K562 (cell line): ENCODE data around the gene KAT6B. TPM values are rescaled to one million over a fixed set of nuclear protein-coding genes. Genes with fewer than 3 reads are reported as not detected.

Experiments
- ARID1B ChIP-seq: fragments of 450-650 bp; IDR thresholded peaks from 2 replicates; pipeline ENCODE4 v1.6.1; 2016; ENCODE audit warnings: antibody characterized with exemption, mild to moderate bottlenecking, inconsistent platforms
- CBFA2T2 ChIP-seq: fragments of 450-650 bp; conservative IDR thresholded peaks from 2 replicates; pipeline ENCODE4 v1.6.1; 2017; ENCODE audit warnings: mild to moderate bottlenecking
- EP300 ChIP-seq: IDR thresholded peaks from 2 replicates; pipeline ENCODE4 v1.6.1; 2012; ENCODE audit warnings: low read length, improper control_type of control experiment
- ESRRA ChIP-seq: fragments of 450-650 bp; IDR thresholded peaks from 2 replicates; pipeline ENCODE4 v1.6.1; 2014; ENCODE audit warnings: low read depth, mild to moderate bottlenecking, moderate library complexity, borderline replicate concordance
- ETV5 ChIP-seq: sonication (generic); formaldehyde crosslinking; IDR thresholded peaks from 2 replicates; pipeline ENCODE4 v1.4.0; 2020; ENCODE audit warnings: low read depth, mild to moderate bottlenecking, missing genetic modification reagents
- FOXM1 ChIP-seq, 2 experiments: fragments of 450-650 bp in 1 of 2; sonication (generic) in 1 of 2; formaldehyde crosslinking in 1 of 2; IDR thresholded peaks; 2 replicates each; pipeline versions ENCODE4 v1.6.1 to v1.9.0; 2017 to 2022; ENCODE audit warnings: low read depth in 2 of 2, mild to moderate bottlenecking in 2 of 2, missing genetic modification reagents in 1 of 2, moderate library complexity in 1 of 2
- HDAC6 ChIP-seq: IDR thresholded peaks from 2 replicates; pipeline ENCODE4 v1.6.1; 2012; ENCODE audit warnings: low read depth, mild to moderate bottlenecking, control low read depth, inconsistent platforms, low read length, moderate library complexity
- MAZ ChIP-seq, 2 experiments: fragments of 450-650 bp in 1 of 2; sonication (generic) in 1 of 2; formaldehyde crosslinking; IDR thresholded peaks in 1 of 2; conservative IDR thresholded peaks in 1 of 2; 2 replicates each; pipeline versions ENCODE4 v1.4.0 to v1.5.0; 2020; ENCODE audit warnings: mild to moderate bottlenecking in 1 of 2, missing genetic modification reagents in 1 of 2
- MCM2 ChIP-seq: fragments of 450-650 bp; IDR thresholded peaks from 2 replicates; pipeline ENCODE4 v1.6.1; 2017; ENCODE audit warnings: low read depth, mild to moderate bottlenecking
- MEF2A ChIP-seq: IDR thresholded peaks from 2 replicates; pipeline ENCODE4 v1.6.1; 2011; ENCODE audit warnings: low read depth, mild to moderate bottlenecking, low read length, moderate library complexity; ENCODE audit not compliant: control insufficient read depth
- PHB ChIP-seq: fragments of 250-450 bp; sonication (Bioruptor Pico); IDR thresholded peaks from 2 replicates; pipeline ENCODE4 v1.5.0; 2021
- SIN3B ChIP-seq: fragments of 450-650 bp; IDR thresholded peaks from 2 replicates; pipeline ENCODE4 v1.6.1; 2017; ENCODE audit warnings: low read depth, mild to moderate bottlenecking, moderate library complexity
- ZFP30 ChIP-seq: fragments of 250-450 bp; sonication (Bioruptor Pico); IDR thresholded peaks from 2 replicates; pipeline ENCODE4 v1.8.0; 2022; ENCODE audit warnings: moderate library complexity, mild to moderate bottlenecking, inconsistent platforms, borderline replicate concordance
- ZNF124 ChIP-seq: sonication (generic); formaldehyde crosslinking; IDR thresholded peaks from 2 replicates; pipeline ENCODE4 v1.8.1; 2022; ENCODE audit warnings: missing genetic modification reagents
- polyA plus RNA-seq, 8 experiments: library from polyadenylated mRNA; depleted of rRNA in 4 of 8; stranded (reverse) in 5 of 8; unstranded in 3 of 8; fragments of >200 nt; fragmentation: Nextera tagmentation in 2 of 8; fragmentation: Illumina TruSeq in 1 of 8; extraction: Ambion mirVana in 2 of 8; extraction: Trizol in 1 of 8; gene quantifications; 2 replicates each; pipeline versions ENCODE4 v1.2.1 to v1.2.3, GENCODE V29; 2011 to 2014; ENCODE audit warnings: inconsistent platforms in 1 of 8, missing spikeins in 1 of 8
- total RNA-seq, 7 experiments: library from RNA; depleted of rRNA in 6 of 7; stranded (reverse); fragments of >200 nt in 6 of 7; fragmentation: Illumina TruSeq in 2 of 7; extraction: Trizol in 2 of 7; gene quantifications; 2 replicates each; pipeline versions ENCODE4 v1.2.1 to v1.2.3, GENCODE V29; 2011 to 2021; ENCODE audit warnings: low replicate concordance in 1 of 7
- TF ChIP-seq, protein P1 (sequence below), 2 experiments: fragments of 450-650 bp; formaldehyde crosslinking in 1 of 2; IDR thresholded peaks; 2 replicates each; pipeline versions ENCODE4 v1.4.0 to v1.6.1; 2014 to 2020; ENCODE audit warnings: mild to moderate bottlenecking in 2 of 2, borderline replicate concordance in 1 of 2, low read depth in 1 of 2
- TF ChIP-seq, protein P2 (sequence below): sonication (generic); IDR thresholded peaks from 2 replicates; pipeline ENCODE4 v1.6.1; 2016

The KAT6B gene
- total and polyA plus RNA-seq, 9 of the 15 experiments (the other 6 are each of a cell fraction or from before 2014, with no cell fraction given) = 1.4 to 9.2 (median 6.8) TPM

GRCh38 chr10:74822521-74823089, 3.8 kb upstream of the KAT6B start (continued):
- TF ChIP-seq, protein P1, sequence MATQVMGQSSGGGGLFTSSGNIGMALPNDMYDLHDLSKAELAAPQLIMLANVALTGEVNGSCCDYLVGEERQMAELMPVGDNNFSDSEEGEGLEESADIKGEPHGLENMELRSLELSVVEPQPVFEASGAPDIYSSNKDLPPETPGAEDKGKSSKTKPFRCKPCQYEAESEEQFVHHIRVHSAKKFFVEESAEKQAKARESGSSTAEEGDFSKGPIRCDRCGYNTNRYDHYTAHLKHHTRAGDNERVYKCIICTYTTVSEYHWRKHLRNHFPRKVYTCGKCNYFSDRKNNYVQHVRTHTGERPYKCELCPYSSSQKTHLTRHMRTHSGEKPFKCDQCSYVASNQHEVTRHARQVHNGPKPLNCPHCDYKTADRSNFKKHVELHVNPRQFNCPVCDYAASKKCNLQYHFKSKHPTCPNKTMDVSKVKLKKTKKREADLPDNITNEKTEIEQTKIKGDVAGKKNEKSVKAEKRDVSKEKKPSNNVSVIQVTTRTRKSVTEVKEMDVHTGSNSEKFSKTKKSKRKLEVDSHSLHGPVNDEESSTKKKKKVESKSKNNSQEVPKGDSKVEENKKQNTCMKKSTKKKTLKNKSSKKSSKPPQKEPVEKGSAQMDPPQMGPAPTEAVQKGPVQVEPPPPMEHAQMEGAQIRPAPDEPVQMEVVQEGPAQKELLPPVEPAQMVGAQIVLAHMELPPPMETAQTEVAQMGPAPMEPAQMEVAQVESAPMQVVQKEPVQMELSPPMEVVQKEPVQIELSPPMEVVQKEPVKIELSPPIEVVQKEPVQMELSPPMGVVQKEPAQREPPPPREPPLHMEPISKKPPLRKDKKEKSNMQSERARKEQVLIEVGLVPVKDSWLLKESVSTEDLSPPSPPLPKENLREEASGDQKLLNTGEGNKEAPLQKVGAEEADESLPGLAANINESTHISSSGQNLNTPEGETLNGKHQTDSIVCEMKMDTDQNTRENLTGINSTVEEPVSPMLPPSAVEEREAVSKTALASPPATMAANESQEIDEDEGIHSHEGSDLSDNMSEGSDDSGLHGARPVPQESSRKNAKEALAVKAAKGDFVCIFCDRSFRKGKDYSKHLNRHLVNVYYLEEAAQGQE (IDR thresholded peaks at IDR 0.05; ENCODE audit: borderline replicate concordance) = no peak
- TF ChIP-seq, protein P1 (CRISPR knock-in tag; IDR thresholded peaks at IDR 0.05; ENCODE audit: low read depth) = no peak
- TF ChIP-seq MCM2 = no peak
- no peak for TF ChIP-seq SIN3B
- TF ChIP-seq ETV5 (CRISPR knock-in tag) = no peak
- peak; percentile 73 for TF ChIP-seq ARID1B
- TF ChIP-seq MAZ (CRISPR knock-in tag; conservative IDR thresholded peaks at IDR 0.05 in 1 of 2, IDR thresholded peaks at IDR 0.05 in 1 of 2) = no peak
- 0 out of 2 replicates have a peak, but pooled peaks have one; percentile 55 for TF ChIP-seq MEF2A
- TF ChIP-seq ZNF124 = no peak
- TF ChIP-seq, protein P2, sequence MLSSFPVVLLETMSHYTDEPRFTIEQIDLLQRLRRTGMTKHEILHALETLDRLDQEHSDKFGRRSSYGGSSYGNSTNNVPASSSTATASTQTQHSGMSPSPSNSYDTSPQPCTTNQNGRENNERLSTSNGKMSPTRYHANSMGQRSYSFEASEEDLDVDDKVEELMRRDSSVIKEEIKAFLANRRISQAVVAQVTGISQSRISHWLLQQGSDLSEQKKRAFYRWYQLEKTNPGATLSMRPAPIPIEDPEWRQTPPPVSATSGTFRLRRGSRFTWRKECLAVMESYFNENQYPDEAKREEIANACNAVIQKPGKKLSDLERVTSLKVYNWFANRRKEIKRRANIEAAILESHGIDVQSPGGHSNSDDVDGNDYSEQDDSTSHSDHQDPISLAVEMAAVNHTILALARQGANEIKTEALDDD = peak; percentile 95
- TF ChIP-seq PHB (CRISPR knock-in tag) = no peak
- no peak for TF ChIP-seq EP300
- 0 out of 2 replicates have a peak, but pooled peaks have one; percentile 15 for TF ChIP-seq FOXM1 (IDR thresholded peaks at IDR 0.05; ENCODE audit: low read depth)
- TF ChIP-seq FOXM1 (CRISPR knock-in tag; IDR thresholded peaks at IDR 0.05; ENCODE audit: low read depth) = no peak
- TF ChIP-seq HDAC6 = no peak
- TF ChIP-seq CBFA2T2 = peak; percentile 55
- peak; percentile 38; the same call in 1 of the 2 replicates for TF ChIP-seq ESRRA
- TF ChIP-seq ZFP30 (CRISPR knock-in tag) = no peak
